HL-60 (cell line): Measurements from ENCODE around the gene SAAL1.

Experiments used
- DNase-seq, 2 experiments: peaks; one replicate each; pipeline ENCODE4 v3.0.0-alpha.2; 2010 to 2020; ENCODE audit warnings: low read depth in 1 of 2, low spot score in 1 of 2
- H3K27ac ChIP-seq: fragments of 250-450 bp; sonication (Bioruptor Pico); replicated peaks from 2 replicates; pipeline ENCODE4 v1.5.1; 2020; ENCODE audit warnings: mild to moderate bottlenecking, moderate library complexity
- H3K27me3 ChIP-seq: fragments of 250-450 bp; sonication (Bioruptor Pico); 2 replicates; pipeline ENCODE4 v1.5.1; 2021; ENCODE audit warnings: mild to moderate bottlenecking, moderate library complexity; ENCODE audit not compliant: insufficient read depth, poor library complexity, severe bottlenecking
- H3K4me3 ChIP-seq: replicated peaks from 2 replicates; pipeline ENCODE4 v1.5.1; 2011; ENCODE audit warnings: mild to moderate bottlenecking, control low read depth, low read length; ENCODE audit not compliant: insufficient read depth
- CTCF ChIP-seq: IDR thresholded peaks from one replicate; pipeline ENCODE4 v1.5.1; 2011; ENCODE audit warnings: low read length, control low read depth, inconsistent platforms; ENCODE audit not compliant: insufficient read depth
- GABPA ChIP-seq: IDR thresholded peaks from 2 replicates; pipeline ENCODE4 v1.6.1; 2012; ENCODE audit warnings: low read depth
- POLR2AphosphoS5 ChIP-seq: IDR thresholded peaks from 2 replicates; pipeline ENCODE4 v1.6.1; 2012; ENCODE audit warnings: low read depth
- REST ChIP-seq: IDR thresholded peaks from 2 replicates; pipeline ENCODE4 v1.6.1; 2012; ENCODE audit warnings: low read depth; ENCODE audit not compliant: insufficient replicate concordance
- SPI1 ChIP-seq: IDR thresholded peaks from 2 replicates; pipeline ENCODE4 v1.6.1; 2012; ENCODE audit warnings: low read depth, mild to moderate bottlenecking, borderline replicate concordance

Gene SAAL1

DNA sequence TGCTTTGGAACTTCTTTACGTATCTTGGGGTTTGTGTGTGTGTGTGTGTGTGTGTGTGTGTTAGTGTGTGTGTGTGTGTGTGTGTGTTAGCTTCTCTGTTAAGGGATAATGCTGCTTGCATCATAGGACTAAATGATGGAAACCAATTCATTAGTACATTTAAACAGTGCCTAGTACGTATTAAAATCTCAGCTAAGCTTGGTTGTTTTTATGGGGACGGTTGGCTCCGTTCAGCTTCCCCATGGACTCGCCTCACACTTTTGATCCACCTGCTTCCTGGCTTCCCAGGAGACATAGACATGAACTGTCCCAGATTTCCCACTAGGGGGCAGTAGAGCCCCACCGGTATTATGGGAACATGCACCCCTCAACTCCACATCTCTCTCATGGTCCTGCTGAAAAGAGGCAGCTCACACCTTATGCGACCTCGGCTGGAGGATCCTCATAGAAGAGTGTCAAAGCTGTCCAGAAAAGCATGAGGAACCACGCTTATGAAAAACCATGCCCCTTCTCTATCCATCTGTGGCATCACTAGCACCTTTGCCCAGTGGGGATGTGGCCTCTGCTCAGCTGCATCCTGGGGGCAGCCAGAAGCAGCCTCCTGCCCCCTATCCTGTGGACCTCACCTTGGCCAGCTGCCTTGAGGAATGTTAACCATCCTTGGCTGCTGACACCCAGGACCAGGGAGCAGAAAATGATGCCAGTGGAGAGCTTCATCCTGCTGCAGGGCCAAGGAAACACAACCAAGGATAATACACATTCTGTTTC, 9.7 kb upstream of the SAAL1 start:
- peak; percentile 51 to 64 for DNase-seq
- peak; percentile 72 for TF ChIP-seq CTCF
- TF ChIP-seq REST: no peak
- no peak for TF ChIP-seq GABPA
- H3K27ac ChIP-seq: no peak overlapping the region
- peaks cover 14% of the 10 kb centered on the region for H3K27me3 ChIP-seq
- H3K4me3 ChIP-seq: no peak overlapping the region

GRCh38 chr11:18111005-18111404, 5.1 kb upstream of the SAAL1 start:
- peaks cover 9% of the 10 kb centered on the region for H3K27me3 ChIP-seq
- H3K4me3 ChIP-seq: no peak overlapping the region
- TF ChIP-seq CTCF (no peak), REST (peak; percentile 92)
- H3K27ac ChIP-seq: no peak overlapping the region
- DNase-seq: no peak

- Histone ChIP-seq H3K27ac (no peak overlapping the region), H3K4me3 (no peak overlapping the region), H3K27me3 (no peaks in the 10 kb centered on the region)
- TF ChIP-seq POLR2AphosphoS5: no peak
- TF ChIP-seq GABPA: no peak
- TF ChIP-seq SPI1: no peak
- no peak for TF ChIP-seq CTCF
- TF ChIP-seq REST: no peak
- DNase-seq: no peak
Observed at GRCh38 chr11:18108254-18108653, 2.4 kb upstream of the SAAL1 start.
